GM08714 (cell line): ENCODE measurements around the gene SLC4A5.
A peak's percentile ranks its signal among the peaks of the same experiment; 100 is the strongest.

Experiments
- H3K4me3 ChIP-seq: fragments of 200-500 bp; sonication (Bioruptor generic); 2 replicates; pipeline ENCODE4 v1.5.1; 2014; ENCODE audit warnings: mild to moderate bottlenecking, low read length, inconsistent platforms
- ZNF274 ChIP-seq: IDR thresholded peaks from 2 replicates; pipeline ENCODE4 v1.6.1; 2012; ENCODE audit warnings: mild to moderate bottlenecking, low read depth, low read length

Gene SLC4A5, protein sequence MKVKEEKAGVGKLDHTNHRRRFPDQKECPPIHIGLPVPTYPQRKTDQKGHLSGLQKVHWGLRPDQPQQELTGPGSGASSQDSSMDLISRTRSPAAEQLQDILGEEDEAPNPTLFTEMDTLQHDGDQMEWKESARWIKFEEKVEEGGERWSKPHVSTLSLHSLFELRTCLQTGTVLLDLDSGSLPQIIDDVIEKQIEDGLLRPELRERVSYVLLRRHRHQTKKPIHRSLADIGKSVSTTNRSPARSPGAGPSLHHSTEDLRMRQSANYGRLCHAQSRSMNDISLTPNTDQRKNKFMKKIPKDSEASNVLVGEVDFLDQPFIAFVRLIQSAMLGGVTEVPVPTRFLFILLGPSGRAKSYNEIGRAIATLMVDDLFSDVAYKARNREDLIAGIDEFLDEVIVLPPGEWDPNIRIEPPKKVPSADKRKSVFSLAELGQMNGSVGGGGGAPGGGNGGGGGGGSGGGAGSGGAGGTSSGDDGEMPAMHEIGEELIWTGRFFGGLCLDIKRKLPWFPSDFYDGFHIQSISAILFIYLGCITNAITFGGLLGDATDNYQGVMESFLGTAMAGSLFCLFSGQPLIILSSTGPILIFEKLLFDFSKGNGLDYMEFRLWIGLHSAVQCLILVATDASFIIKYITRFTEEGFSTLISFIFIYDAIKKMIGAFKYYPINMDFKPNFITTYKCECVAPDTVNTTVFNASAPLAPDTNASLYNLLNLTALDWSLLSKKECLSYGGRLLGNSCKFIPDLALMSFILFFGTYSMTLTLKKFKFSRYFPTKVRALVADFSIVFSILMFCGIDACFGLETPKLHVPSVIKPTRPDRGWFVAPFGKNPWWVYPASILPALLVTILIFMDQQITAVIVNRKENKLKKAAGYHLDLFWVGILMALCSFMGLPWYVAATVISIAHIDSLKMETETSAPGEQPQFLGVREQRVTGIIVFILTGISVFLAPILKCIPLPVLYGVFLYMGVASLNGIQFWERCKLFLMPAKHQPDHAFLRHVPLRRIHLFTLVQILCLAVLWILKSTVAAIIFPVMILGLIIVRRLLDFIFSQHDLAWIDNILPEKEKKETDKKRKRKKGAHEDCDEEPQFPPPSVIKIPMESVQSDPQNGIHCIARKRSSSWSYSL

DNA sequence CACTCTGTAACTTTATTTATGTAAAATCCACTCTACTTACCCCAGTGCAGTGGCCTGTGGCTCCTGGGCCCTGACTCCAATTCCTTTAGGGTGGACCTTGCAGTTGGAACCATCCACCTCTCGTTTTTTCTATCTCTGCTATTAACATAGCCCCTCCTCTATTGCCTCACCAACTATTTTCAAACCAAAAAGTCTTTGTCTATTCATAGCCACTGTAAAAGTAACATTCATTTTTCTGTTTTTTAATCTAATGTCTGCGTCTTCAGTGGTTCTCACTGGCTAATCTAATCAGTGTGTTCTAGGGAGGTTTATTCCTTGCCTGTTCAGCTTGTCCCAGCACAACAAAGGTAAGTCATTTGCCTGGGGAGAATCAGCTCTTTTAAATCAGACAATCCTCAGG, at the start of gene SLC4A5:
SLC4A5 (minus strand) TSS at position 101 of the 400 bp plus-strand sequence. CDS start 28,393 bp downstream, outside the sequence.
- no peak for TF ChIP-seq ZNF274
- no peak within 1 kb of the TSS for H3K4me3 ChIP-seq

DNA sequence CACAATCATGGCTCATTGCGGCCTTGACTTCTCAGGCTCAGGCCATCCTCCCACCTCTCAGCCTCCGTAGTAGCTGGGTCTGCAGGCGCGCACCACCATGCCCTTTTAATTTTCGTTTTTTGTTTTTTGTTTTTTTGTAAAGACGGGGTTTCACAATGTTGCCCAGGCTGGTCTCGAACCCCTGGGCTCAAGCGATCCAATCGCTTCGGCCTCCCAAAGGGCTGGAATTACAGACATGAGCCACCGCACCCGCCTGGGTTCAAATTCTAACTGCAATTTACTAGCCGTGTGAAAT, 49.2 kb upstream of the SLC4A5 start:
- H3K4me3 ChIP-seq: no peak overlapping the region; the same call in 1 of the 2 replicates
- no peak for TF ChIP-seq ZNF274

DNA sequence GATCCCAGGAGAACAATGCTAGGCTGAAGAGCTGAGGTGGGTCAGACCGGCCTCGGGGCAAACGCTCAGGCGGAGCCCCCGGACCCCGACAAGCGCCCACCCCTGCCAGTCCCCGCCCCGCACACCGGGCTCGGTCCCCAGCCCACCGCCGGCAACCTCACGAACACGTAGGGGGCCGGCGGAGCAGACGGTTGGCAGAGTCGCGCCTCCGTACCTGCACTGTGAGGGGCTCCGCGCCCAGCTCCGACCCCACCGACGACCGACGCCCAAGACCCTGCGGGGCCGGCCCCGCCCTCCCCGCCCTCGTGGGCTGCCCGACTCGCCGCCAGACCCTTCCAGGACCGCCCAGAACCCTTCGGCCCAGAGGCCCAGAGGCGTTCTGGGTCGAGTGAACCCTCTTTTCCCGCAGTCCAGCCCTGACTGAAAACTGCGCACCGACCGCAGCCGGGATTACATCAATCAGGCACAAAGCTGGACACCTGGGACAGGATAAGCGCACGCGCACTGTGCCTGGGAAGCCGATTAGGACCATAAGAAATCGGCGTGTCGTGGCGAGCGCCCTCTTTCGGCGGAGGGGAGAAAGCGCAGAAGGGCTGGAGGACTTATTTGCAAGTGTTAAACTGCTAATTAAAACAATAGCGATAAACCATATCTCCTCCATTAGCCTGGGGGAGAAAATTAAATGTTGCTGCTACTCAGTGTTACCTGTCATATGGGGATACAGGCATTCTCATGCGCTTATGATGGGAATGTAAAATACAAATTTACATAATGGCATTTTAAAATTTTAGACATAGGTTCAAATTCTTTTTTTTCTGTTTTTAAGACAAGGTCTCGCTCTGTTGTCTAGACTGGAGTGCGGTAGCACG, 48.6 kb upstream of the SLC4A5 start:
- no peak for TF ChIP-seq ZNF274
- peak overlapping the region; percentile 93 for H3K4me3 ChIP-seq

DNA sequence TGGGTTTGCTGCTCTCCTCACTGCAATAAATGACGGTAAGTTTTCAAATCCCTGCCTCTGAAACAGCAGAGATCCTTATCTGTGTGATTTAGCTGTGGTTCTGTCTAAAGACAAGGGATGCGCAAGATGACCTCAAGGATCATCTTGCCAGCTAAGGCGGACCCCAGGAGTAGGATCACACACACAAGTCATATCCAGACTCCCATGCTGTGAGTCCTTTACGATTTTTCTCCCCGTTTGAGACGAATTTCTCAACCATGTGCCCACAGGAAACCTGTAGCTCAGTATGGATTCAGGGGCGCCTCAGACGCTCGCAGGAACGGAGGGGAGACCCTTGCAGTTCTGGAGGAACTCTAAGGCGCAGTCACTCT, 48.0 kb upstream of the SLC4A5 start:
- no peak for TF ChIP-seq ZNF274
- peak overlapping the region; percentile 93 for H3K4me3 ChIP-seq

DNA sequence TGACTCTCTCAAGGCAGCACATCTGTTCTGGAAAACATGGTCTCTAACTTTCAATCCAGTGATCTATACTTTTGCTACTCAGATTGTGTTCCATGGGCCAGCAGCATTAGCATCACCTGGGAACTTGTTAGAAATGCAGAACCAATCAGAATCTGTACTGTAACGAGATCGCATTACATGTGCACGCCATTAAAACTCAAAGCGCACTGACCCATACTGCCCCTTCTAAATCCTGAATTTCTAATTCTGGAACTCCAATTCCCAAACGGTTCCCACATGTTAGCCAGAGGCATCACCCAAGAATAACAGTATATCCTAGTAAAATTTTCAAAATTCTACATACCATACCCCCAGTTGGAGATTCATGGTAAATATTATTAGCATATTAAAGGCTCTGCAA, 47.4 kb upstream of the SLC4A5 start:
- TF ChIP-seq ZNF274: no peak
- peak overlapping the region; percentile 93 for H3K4me3 ChIP-seq

DNA sequence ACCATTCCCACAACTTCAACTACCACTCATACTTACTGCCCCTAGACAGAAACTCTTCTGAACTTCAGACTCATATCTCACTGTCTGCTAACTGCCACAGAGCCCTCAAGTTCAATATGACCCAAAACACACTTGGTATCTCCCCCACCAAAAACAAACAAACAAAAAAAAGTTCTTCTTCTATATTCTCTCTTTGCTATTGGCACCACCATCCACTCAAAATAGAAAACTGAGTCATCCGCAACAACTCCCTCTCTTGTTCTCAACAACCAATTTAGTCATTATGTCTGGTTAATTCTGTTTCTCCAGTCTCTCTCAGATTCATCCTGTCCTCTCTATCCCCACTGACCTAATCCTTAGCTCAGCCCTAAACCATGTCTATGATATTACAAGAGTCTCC, 44.1 kb upstream of the SLC4A5 start:
- TF ChIP-seq ZNF274: no peak
- H3K4me3 ChIP-seq: no peak overlapping the region

DNA sequence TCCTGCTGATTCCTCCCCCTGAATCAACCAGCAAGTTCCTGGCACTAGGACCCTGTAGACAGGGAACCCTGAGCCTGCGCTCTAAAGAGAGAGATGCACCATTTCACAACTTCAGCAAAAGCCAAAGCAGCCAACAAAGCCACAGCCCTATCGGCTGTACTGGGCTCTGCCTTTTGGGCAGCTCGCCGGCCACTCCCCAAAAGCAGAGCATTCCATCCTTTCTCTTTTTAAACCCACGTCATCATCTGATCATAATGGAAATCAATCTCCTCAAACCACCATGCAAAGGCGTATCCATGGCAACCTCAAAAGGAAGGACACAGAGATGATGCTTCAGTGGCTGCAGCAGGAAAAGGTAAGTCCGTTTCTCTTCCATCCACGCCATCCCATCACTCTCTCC, 42.2 kb upstream of the SLC4A5 start:
- TF ChIP-seq ZNF274: no peak
- H3K4me3 ChIP-seq: no peak overlapping the region

DNA sequence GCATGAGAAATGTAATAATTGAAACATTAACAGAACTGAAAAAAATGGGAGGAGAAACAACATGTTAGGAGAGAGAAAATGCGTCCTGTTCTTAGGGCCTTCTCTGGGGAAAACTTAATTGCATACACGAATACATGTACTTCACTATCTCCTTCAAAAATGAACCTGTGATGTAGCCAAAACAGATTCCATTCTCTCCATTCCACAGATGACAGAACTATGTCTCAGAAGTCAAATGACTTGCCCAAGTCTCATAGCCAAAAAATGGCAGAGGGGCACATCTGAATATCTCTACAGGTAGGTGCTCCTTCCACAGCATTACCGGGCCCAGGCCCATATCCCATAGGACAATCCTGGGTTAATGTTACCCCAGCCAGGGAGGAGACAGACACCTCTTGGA, 40.8 kb upstream of the SLC4A5 start:
- no peak for TF ChIP-seq ZNF274
- H3K4me3 ChIP-seq: no peak overlapping the region

DNA sequence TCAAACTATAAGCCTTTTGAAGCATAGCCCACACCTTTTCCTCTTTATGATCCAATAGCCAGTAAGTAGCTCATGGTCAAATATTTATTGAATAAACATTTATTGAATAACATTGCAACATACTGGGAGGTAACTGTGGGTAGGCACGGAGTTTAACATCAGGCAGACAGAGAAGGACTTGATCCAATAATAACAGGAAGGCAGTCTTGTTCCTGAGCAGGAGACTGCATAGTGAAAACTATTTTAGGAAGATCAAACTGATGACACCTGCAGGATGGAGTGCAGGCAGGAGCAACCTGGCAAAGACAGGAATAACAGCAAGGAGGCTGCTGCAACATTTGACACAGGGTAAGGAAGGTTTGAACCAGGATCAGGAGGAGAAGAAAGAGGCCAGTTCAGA, 40.0 kb upstream of the SLC4A5 start:
- TF ChIP-seq ZNF274: no peak
- H3K4me3 ChIP-seq: no peak overlapping the region

DNA sequence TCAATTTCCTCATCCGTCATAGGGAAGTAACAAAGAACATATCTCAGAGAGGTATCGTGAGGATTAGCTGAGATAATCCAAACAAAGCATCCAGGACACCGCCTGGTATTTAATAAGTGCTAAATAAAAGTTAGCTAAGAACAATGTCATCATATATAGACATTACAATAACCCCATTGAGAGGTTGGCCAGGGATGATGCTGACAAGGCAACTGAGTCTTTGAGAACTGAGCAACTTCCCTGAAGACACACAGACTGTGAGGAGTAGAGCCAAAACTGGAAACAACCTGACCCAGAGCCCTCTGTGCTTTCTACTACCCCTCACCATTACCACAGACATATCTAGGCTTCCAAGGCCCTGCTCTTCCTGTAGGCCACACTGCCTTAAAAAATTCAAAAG, 38.5 kb upstream of the SLC4A5 start:
- no peak for TF ChIP-seq ZNF274

DNA sequence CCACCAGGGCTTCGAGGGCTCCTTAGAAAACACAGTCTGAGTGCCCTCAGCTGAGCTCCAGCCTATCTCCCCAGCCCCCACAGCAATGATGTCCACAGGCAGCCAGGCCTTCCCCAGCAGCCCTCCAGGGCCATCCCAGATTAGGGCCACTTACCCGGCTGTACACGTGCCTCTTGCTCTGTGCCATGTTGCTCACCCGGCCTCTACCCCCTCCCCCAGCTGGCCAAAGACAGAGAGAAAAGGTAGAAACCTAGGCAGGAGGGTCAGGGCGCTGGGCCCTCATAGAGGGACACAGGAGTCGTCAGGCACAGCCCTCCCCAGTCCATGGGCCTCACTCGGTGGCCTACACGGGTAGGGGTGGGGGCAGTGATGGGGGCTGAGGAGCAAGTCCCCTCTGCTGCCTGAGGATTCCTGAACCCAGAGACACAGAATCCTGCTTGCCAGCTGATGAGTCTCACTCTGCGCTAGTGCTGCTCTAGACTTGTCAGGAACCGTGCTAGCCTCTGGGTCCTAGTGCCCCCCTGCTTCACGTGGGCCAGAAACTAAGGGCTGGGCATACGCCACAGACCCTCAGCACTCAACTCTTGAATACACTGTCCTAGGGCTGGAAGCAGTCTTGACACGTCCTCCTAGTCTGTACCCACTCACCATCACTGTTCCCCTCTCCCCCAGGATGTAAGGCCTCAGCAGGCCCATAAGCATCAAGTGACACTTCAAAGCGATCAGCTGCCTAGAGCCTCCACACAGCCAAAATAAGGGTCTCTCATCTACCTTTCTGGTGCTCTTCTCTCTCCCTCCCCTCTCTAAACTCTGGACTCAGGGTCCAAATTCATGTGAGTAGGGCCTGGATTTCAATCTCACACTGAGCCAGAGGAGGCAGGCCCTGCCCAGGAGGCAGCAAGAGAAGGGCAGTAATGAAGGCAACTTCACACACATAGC, 36.9 kb upstream of the SLC4A5 start, which contains the start of gene DCTN1:
DCTN1 (minus strand) TSS at position 461 of the 939 bp plus-strand sequence; CDS start at position 187, 274 bp downstream.
- H3K4me3 ChIP-seq: no peak within 1 kb of the TSS
- TF ChIP-seq ZNF274: no peak

More for the DNA sequence above, 38.5 kb upstream of the SLC4A5 start:
- no peak overlapping the region for H3K4me3 ChIP-seq

DNA sequence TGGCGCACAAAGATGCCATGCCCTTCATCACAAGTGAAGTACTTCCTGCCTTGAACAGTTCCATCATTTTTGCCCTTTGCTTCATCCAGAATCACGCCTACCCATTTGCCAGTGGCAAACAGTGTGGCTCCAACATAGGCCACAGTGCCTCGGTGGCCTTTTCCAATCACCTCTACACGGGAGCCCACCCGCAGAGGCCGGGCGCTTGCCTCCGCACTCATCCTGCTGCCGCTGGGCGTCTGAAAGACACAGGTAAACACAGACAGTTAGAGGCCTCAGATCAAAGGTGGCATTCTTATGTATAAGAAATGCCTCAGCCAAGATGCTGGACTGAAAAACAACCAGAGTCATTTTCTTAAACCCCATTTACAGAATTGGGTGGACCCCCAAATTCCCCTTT, 34.8 kb upstream of the SLC4A5 start:
- TF ChIP-seq ZNF274: no peak

DNA sequence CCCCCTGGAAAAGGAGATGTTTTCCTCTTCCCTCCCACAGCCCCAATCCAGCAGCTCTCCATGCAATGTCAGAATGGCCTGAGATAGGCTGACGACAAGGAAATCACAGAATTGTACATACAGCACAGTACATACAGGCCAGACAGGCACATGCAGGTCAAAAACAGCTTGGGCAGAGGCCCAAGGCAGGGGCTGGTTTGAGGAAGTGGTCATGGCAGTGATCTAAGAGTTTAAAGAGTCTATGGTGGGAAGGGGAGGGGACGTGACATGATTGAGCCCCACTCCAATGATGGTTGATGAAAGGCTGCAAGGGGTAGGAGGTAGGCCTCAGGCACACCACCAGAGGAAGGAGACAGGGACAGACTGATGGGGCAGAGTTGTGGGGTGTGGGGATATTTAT, 32.6 kb upstream of the SLC4A5 start:
- TF ChIP-seq ZNF274: no peak
- no peak overlapping the region for H3K4me3 ChIP-seq

More for the DNA sequence above, 34.8 kb upstream of the SLC4A5 start:
- no peak overlapping the region for H3K4me3 ChIP-seq
